Activated CD8-positive, alpha-beta T cell treated with anti-CD3 and anti-CD28 coated beads, Interleukin-2, amount 10 ng/mL, durations not matched to agents 7 days and 5 days (primary cell): ENCODE results near the gene LIMK1. TPM values are rescaled to one million over a fixed set of nuclear protein-coding genes. Genes with fewer than 3 reads are reported as not detected.
A peak's percentile ranks its signal among the peaks of the same experiment; 100 is the strongest.

ENCODE experiments used
- ATAC-seq: fragments of 150-1000 bp; cut with Tn5 transposase; one replicate; pipeline ENCODE4 v1.10.0; 2021; ENCODE audit warnings: moderate library complexity
- CTCF ChIA-PET: fragments of 350-600 bp; sonication (Branson Sonifier 250); formaldehyde crosslinking; loops from one replicate; lab custom pipeline; 2021; ENCODE audit warnings: antibody characterized with exemption; lab: Charles Lee
- POLR2A ChIA-PET: fragments of 350-600 bp; sonication (Branson Sonifier 250); formaldehyde crosslinking; loops from one replicate; lab custom pipeline; 2021; ENCODE audit warnings: antibody characterized with exemption; lab: Charles Lee
- DNase-seq: peaks from one replicate; pipeline ENCODE4 v3.0.0-alpha.2; 2020
- H3K27ac Mint-ChIP-seq: one replicate; pipeline ENCODE4 v1.8.0; 2021; ENCODE audit warnings: mild to moderate bottlenecking, mixed read lengths
- H3K27me3 Mint-ChIP-seq: one replicate; pipeline ENCODE4 v1.8.0; 2021; ENCODE audit warnings: low read depth, mixed read lengths
- H3K36me3 Mint-ChIP-seq: one replicate; pipeline ENCODE4 v1.8.0; 2021; ENCODE audit warnings: low read depth, mixed read lengths
- H3K4me1 Mint-ChIP-seq: one replicate; pipeline ENCODE4 v1.8.0; 2021; ENCODE audit warnings: low read depth, mixed read lengths
- H3K4me3 Mint-ChIP-seq: one replicate; pipeline ENCODE4 v1.8.0; 2021; ENCODE audit warnings: mild to moderate bottlenecking, mixed read lengths
- H3K9me3 Mint-ChIP-seq: one replicate; pipeline ENCODE4 v1.8.0; 2022; ENCODE audit warnings: mixed read lengths; ENCODE audit not compliant: insufficient read depth
- total RNA-seq, 2 experiments: library from RNA; stranded (reverse); gene quantifications; one replicate each; pipeline ENCODE4 v1.2.3, GENCODE V29; 2021

Gene LIMK1
- total RNA-seq, 2 experiments from 2014 or later: 33.5 to 37.6 TPM

DNA sequence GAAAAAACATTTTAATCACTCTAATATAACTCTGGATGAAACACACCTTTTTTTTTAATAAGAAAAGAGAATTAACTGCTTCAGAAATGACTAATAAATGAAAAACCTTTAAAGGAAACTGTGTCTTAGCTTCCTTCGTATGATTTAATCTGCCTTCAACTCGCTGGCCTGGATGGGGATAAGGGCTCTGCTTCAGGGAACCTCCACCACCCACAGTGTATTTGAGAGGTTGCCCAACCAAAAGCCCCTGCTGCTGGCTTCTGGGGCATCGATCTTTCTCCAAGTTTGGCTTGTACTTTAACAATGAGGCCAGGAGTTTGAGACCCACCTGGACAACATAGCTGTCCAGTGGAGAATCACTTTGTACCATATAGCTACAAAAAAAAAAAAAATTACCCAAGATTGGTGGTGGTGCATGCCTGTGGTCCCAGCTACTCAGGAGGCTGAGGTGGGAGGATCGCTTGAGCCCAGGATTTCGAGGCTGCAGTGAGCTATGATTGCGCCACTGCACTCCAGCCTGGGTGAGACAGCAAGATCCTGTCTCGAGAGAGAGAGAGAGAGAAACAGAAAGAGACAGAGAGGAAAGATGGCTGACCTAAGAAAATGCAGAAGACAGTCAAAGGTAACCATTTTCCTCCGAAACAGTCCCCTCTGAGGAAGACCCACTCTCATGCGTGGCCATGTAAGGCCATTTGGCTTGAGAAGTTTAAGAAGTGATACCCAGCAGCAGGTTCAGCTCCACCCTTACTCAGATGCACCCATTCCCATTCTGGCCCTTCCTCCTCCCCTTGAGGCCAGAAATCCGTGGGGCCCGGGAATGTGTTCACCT lies 13.6 kb upstream of the LIMK1 start:
- no peak for DNase-seq
- Mint-ChIP-seq H3K27ac (no peak overlapping the region), H3K4me1 (peaks cover 7% of the 10 kb centered on the region), H3K9me3 (no peaks in the 10 kb centered on the region), H3K27me3 (no peaks in the 10 kb centered on the region), H3K4me3 (no peak overlapping the region), H3K36me3 (no peaks in the 10 kb centered on the region)
- no peak for ATAC-seq
- ChIA-PET POLR2A (no interaction called here), CTCF (interaction anchor here (0.8 to 3.3 kb wide), 6 partner anchors 13 to 332 kb away, joined by 3 to 24 read pairs (median 7); partner anchors contain the start of genes EIF4H and LIMK1)

- Mint-ChIP-seq H3K27ac (no peak overlapping the region), H3K9me3 (no peaks in the 10 kb centered on the region), H3K4me1 (peaks cover 7% of the 10 kb centered on the region), H3K27me3 (no peaks in the 10 kb centered on the region), H3K36me3 (no peaks in the 10 kb centered on the region), H3K4me3 (no peak overlapping the region)
- no peak for DNase-seq
- POLR2A ChIA-PET: no interaction called here
- no peak for ATAC-seq
- CTCF ChIA-PET: interaction anchor here (1.0 to 3.3 kb wide), 4 partner anchors 13 to 331 kb away, joined by 4 to 24 read pairs (median 8); partner anchors contain the start of gene LIMK1
Observed at GRCh38 chr7:74070619-74070921, 13.0 kb upstream of the LIMK1 start.

- ATAC-seq: no peak
- H3K27ac Mint-ChIP-seq: no peak overlapping the region
Observed at GRCh38 chr7:74071121-74071520, 12.5 kb upstream of the LIMK1 start.

GRCh38 chr7:74074770-74075169 lies 8.8 kb upstream of the LIMK1 start:
- Mint-ChIP-seq H3K36me3 (no peaks in the 10 kb centered on the region), H3K9me3 (no peaks in the 10 kb centered on the region), H3K4me1 (peaks cover 3% of the 10 kb centered on the region), H3K4me3 (no peak overlapping the region), H3K27me3 (no peaks in the 10 kb centered on the region), H3K27ac (no peak overlapping the region)
- no peak for ATAC-seq
- CTCF ChIA-PET: no interaction called here
- no peak for DNase-seq
- POLR2A ChIA-PET: interaction anchor here (0.9 kb wide), 1 partner anchor 8 kb away, joined by 3 read pairs; the partner anchor contains the start of gene LIMK1

More at GRCh38 chr7:74071121-74071520, 12.5 kb upstream of the LIMK1 start:
- no peaks in the 10 kb centered on the region for H3K9me3 Mint-ChIP-seq
- no peak overlapping the region for H3K4me3 Mint-ChIP-seq
- H3K36me3 Mint-ChIP-seq: no peaks in the 10 kb centered on the region
- CTCF ChIA-PET: interaction anchor here (1.9 kb wide), 1 partner anchor 135 kb away, joined by 5 read pairs; no protein-coding TSS in a partner anchor
- no peaks in the 10 kb centered on the region for H3K27me3 Mint-ChIP-seq
- DNase-seq: no peak
- peaks cover 7% of the 10 kb centered on the region for H3K4me1 Mint-ChIP-seq
- POLR2A ChIA-PET: no interaction called here

GRCh38 chr7:74078461-74078860 lies 5.1 kb upstream of the LIMK1 start:
- ATAC-seq: no peak
- Mint-ChIP-seq H3K27me3 (no peaks in the 10 kb centered on the region), H3K27ac (no peak overlapping the region), H3K36me3 (no peaks in the 10 kb centered on the region), H3K4me3 (no peak overlapping the region), H3K9me3 (no peaks in the 10 kb centered on the region), H3K4me1 (peaks cover 6% of the 10 kb centered on the region)
- ChIA-PET POLR2A (no interaction called here), CTCF (no interaction called here)
- DNase-seq: no peak

- peaks cover 9% of the 10 kb centered on the region for H3K36me3 Mint-ChIP-seq
- no peaks in the 10 kb centered on the region for H3K27me3 Mint-ChIP-seq
- peak overlapping the region; percentile 57 for H3K27ac Mint-ChIP-seq
- DNase-seq: no peak
- H3K4me1 Mint-ChIP-seq: peaks cover 16% of the 10 kb centered on the region
- H3K4me3 Mint-ChIP-seq: no peak overlapping the region
- no peak for ATAC-seq
- ChIA-PET CTCF (interaction anchor here (0.9 to 2.0 kb wide), 6 partner anchors 12 to 101 kb away, joined by 3 to 7 read pairs (median 4); no protein-coding TSS in a partner anchor), POLR2A (interaction anchor here (0.8 to 3.9 kb wide), 4 partner anchors 8 to 100 kb away, joined by 3 to 44 read pairs (median 14); partner anchors contain the start of gene EIF4H)
- H3K9me3 Mint-ChIP-seq: no peaks in the 10 kb centered on the region
Observed at GRCh38 chr7:74082770-74083116, 861 bp upstream of the LIMK1 start.

- ATAC-seq (peak; percentile 72), DNase-seq (peak; percentile 37)
- Mint-ChIP-seq H3K27me3 (no peaks in the 10 kb centered on the region), H3K4me3 (peak overlapping the region; percentile 80), H3K4me1 (peaks cover 17% of the 10 kb centered on the region), H3K36me3 (peaks cover 19% of the 10 kb centered on the region), H3K27ac (peak overlapping the region; percentile 81), H3K9me3 (no peaks in the 10 kb centered on the region)
- CTCF ChIA-PET: interaction anchor here (0.8 to 2.2 kb wide), 5 partner anchors 10 to 317 kb away, joined by 3 to 7 read pairs (median 4); no protein-coding TSS in a partner anchor
- POLR2A ChIA-PET: interaction anchor here (0.5 to 3.9 kb wide), 6 partner anchors 10 to 234 kb away, joined by 3 to 44 read pairs (median 4); partner anchors contain the start of genes EIF4H and LAT2
Observed at GRCh38 chr7:74083928-74084721, 521 bp downstream of the LIMK1 start.

- no peak for ATAC-seq
- Mint-ChIP-seq H3K27me3 (no peaks in the 10 kb centered on the region), H3K36me3 (peaks cover 24% of the 10 kb centered on the region), H3K27ac (peak overlapping the region; percentile 81), H3K4me3 (peak overlapping the region; percentile 80), H3K4me1 (peaks cover 17% of the 10 kb centered on the region), H3K9me3 (no peaks in the 10 kb centered on the region)
- DNase-seq: no peak
- POLR2A ChIA-PET: interaction anchor here (0.6 to 3.9 kb wide), 4 partner anchors 9 to 1890 kb away, joined by 3 to 44 read pairs (median 15); partner anchors contain the start of genes EIF4H and LAT2
- CTCF ChIA-PET: interaction anchor here (2.0 to 2.2 kb wide), 2 partner anchors 20 to 98 kb away, joined by 6 to 7 read pairs; no protein-coding TSS in a partner anchor
Observed at GRCh38 chr7:74084722-74085578, 1.3 kb downstream of the LIMK1 start.

- no peak overlapping the region for H3K27ac Mint-ChIP-seq
- ChIA-PET POLR2A (no interaction called here), CTCF (no interaction called here)
- DNase-seq: no peak
- no peaks in the 10 kb centered on the region for H3K9me3 Mint-ChIP-seq
- ATAC-seq: no peak
- H3K4me1 Mint-ChIP-seq: peaks cover 30% of the 10 kb centered on the region
- no peak overlapping the region for H3K4me3 Mint-ChIP-seq
- H3K36me3 Mint-ChIP-seq: peaks cover 27% of the 10 kb centered on the region
- H3K27me3 Mint-ChIP-seq: no peaks in the 10 kb centered on the region
Observed at GRCh38 chr7:74087791-74088453, 4.3 kb downstream of the LIMK1 start.

DNA sequence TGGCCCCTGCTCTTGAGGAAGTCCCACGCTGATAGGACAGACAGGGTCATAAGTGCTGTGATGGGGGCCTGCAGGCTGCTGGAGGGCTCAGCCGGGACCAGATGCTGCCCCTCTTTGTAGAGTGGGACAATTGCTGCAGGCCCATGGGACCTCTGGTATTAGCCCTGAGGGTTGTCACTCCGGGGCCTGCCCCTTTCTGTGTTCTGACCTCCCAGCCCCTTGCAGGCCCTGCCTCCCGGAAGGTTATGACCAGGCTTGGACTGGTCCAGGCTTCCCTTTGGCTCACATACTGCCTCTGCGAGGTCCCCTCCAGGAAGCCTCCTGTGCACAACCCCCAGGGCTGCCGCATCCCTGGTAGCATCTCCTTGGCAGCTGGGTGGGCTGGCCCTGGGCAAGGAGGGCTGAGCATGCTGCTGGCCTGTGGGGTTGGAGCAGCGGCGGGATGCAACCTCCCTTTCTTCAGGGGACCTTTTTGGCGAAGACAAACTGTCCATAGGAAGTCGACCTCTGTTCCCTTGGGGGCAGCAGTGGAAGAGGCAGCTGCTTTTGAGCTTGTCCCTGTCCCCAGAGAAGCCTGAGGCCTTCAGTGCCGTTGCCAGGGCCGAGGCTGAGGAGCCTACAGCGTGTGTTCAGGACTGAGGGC lies 8.8 kb downstream of the LIMK1 start:
- no peak for ATAC-seq
- ChIA-PET CTCF (interaction anchor here (1.6 kb wide), 1 partner anchor 91 kb away, joined by 5 read pairs; no protein-coding TSS in a partner anchor), POLR2A (interaction anchor here (2.8 to 3.3 kb wide), 2 partner anchors 8 to 82 kb away, joined by 16 to 44 read pairs; partner anchors contain the start of genes EIF4H and LIMK1)
- Mint-ChIP-seq H3K27ac (peak overlapping the region; percentile 91), H3K4me1 (peaks cover 40% of the 10 kb centered on the region), H3K27me3 (no peaks in the 10 kb centered on the region), H3K9me3 (no peaks in the 10 kb centered on the region), H3K4me3 (peak overlapping the region; percentile 87), H3K36me3 (peaks cover 33% of the 10 kb centered on the region)
- no peak for DNase-seq
